HUES48 (cell line): ENCODE data around the gene DYNC1I1.

Experiments used
- H3K27ac ChIP-seq: one replicate; pipeline ENCODE4 v1.7.0; 2013; ENCODE audit warnings: low read depth, low read length, inconsistent platforms
- H3K27me3 ChIP-seq: 2 replicates; pipeline ENCODE4 v1.6.1; 2013; ENCODE audit warnings: mild to moderate bottlenecking, low read length; ENCODE audit not compliant: control insufficient read depth, insufficient read depth
- H3K36me3 ChIP-seq: 2 replicates; pipeline ENCODE4 v1.6.1; 2013; ENCODE audit warnings: low read length; ENCODE audit not compliant: control insufficient read depth, insufficient read depth
- H3K4me1 ChIP-seq: 2 replicates; pipeline ENCODE4 v1.6.1; 2013; ENCODE audit warnings: mild to moderate bottlenecking, low read length; ENCODE audit not compliant: control insufficient read depth, insufficient read depth
- H3K4me3 ChIP-seq: 2 replicates; pipeline ENCODE4 v1.5.1; 2013; ENCODE audit warnings: mild to moderate bottlenecking, low read depth, low read length
- H3K9ac ChIP-seq: 2 replicates; pipeline ENCODE4 v1.6.1; 2013; ENCODE audit warnings: mild to moderate bottlenecking, low read depth, low read length, moderate library complexity
- H3K9me3 ChIP-seq: 2 replicates; pipeline ENCODE4 v1.6.1; 2013; ENCODE audit warnings: low read length; ENCODE audit not compliant: control insufficient read depth, insufficient read depth

The DYNC1I1 gene

GRCh38 chr7:95772298-95772770, at the start of gene DYNC1I1:
DYNC1I1 (plus strand) TSS chr7:95772554; CDS start chr7:95804730, 32,176 bp downstream.
- H3K4me1 ChIP-seq: peaks cover 15% of the 10 kb centered on the region
- H3K36me3 ChIP-seq: no peaks in the 10 kb centered on the region

GRCh38 chr7:95723583-95724180, 48.7 kb upstream of the DYNC1I1 start:
- H3K9me3 ChIP-seq: no peaks in the 10 kb centered on the region
- no peaks in the 10 kb centered on the region for H3K27me3 ChIP-seq
- no peak overlapping the region for H3K27ac ChIP-seq
- no peak overlapping the region for H3K9ac ChIP-seq
- no peaks in the 10 kb centered on the region for H3K4me1 ChIP-seq
- H3K36me3 ChIP-seq: no peaks in the 10 kb centered on the region
- no peak overlapping the region for H3K4me3 ChIP-seq

More at GRCh38 chr7:95772298-95772770, at the start of gene DYNC1I1:
- H3K27me3 ChIP-seq: peaks cover 38% of the 10 kb centered on the region
- no peak within 1 kb of the TSS for H3K27ac ChIP-seq
- no peaks in the 10 kb centered on the region for H3K9me3 ChIP-seq
- peak within 1 kb of the TSS; percentile 69 for H3K4me3 ChIP-seq
- no peak within 1 kb of the TSS for H3K9ac ChIP-seq

GRCh38 chr7:95725205-95725604, 47.1 kb upstream of the DYNC1I1 start:
- no peaks in the 10 kb centered on the region for H3K27me3 ChIP-seq
- no peak overlapping the region for H3K27ac ChIP-seq
- H3K4me3 ChIP-seq: no peak overlapping the region

GRCh38 chr7:95730493-95731280, 41.7 kb upstream of the DYNC1I1 start:
- Histone ChIP-seq H3K4me3 (no peak overlapping the region), H3K9ac (no peak overlapping the region), H3K9me3 (no peaks in the 10 kb centered on the region), H3K27ac (no peak overlapping the region), H3K4me1 (no peaks in the 10 kb centered on the region), H3K27me3 (no peaks in the 10 kb centered on the region), H3K36me3 (no peaks in the 10 kb centered on the region)

More at GRCh38 chr7:95725205-95725604, 47.1 kb upstream of the DYNC1I1 start:
- no peaks in the 10 kb centered on the region for H3K36me3 ChIP-seq
- no peaks in the 10 kb centered on the region for H3K9me3 ChIP-seq
- no peaks in the 10 kb centered on the region for H3K4me1 ChIP-seq
- H3K9ac ChIP-seq: no peak overlapping the region

GRCh38 chr7:95736635-95737034, 35.7 kb upstream of the DYNC1I1 start:
- H3K36me3 ChIP-seq: no peaks in the 10 kb centered on the region
- no peak overlapping the region for H3K9ac ChIP-seq
- no peaks in the 10 kb centered on the region for H3K9me3 ChIP-seq
- H3K4me3 ChIP-seq: no peak overlapping the region
- H3K27me3 ChIP-seq: no peaks in the 10 kb centered on the region
- H3K4me1 ChIP-seq: no peaks in the 10 kb centered on the region
- no peak overlapping the region for H3K27ac ChIP-seq

- Histone ChIP-seq H3K27me3 (no peaks in the 10 kb centered on the region), H3K9me3 (no peaks in the 10 kb centered on the region), H3K9ac (no peak overlapping the region), H3K36me3 (no peaks in the 10 kb centered on the region), H3K4me3 (no peak overlapping the region), H3K27ac (no peak overlapping the region), H3K4me1 (no peaks in the 10 kb centered on the region)
Measured at GRCh38 chr7:95737828-95738505, 34.4 kb upstream of the DYNC1I1 start.

- H3K27me3 ChIP-seq: no peaks in the 10 kb centered on the region
- no peak overlapping the region for H3K27ac ChIP-seq
- no peak overlapping the region for H3K4me3 ChIP-seq
- H3K9ac ChIP-seq: no peak overlapping the region
- H3K36me3 ChIP-seq: no peaks in the 10 kb centered on the region
- H3K4me1 ChIP-seq: no peaks in the 10 kb centered on the region
- no peaks in the 10 kb centered on the region for H3K9me3 ChIP-seq
Measured at GRCh38 chr7:95749044-95749443, 23.3 kb upstream of the DYNC1I1 start.

- no peaks in the 10 kb centered on the region for H3K36me3 ChIP-seq
- H3K27me3 ChIP-seq: no peaks in the 10 kb centered on the region
- H3K4me3 ChIP-seq: no peak overlapping the region
- H3K9me3 ChIP-seq: no peaks in the 10 kb centered on the region
- H3K9ac ChIP-seq: no peak overlapping the region
- H3K4me1 ChIP-seq: no peaks in the 10 kb centered on the region
- H3K27ac ChIP-seq: no peak overlapping the region
Measured at GRCh38 chr7:95749515-95749914, 22.8 kb upstream of the DYNC1I1 start.

GRCh38 chr7:95753440-95753839, 18.9 kb upstream of the DYNC1I1 start:
- Histone ChIP-seq H3K9ac (no peak overlapping the region), H3K36me3 (no peaks in the 10 kb centered on the region), H3K9me3 (no peaks in the 10 kb centered on the region), H3K27me3 (no peaks in the 10 kb centered on the region), H3K27ac (no peak overlapping the region), H3K4me3 (no peak overlapping the region), H3K4me1 (no peaks in the 10 kb centered on the region; the same call in 1 of the 2 replicates)

- H3K27me3 ChIP-seq: no peaks in the 10 kb centered on the region
- no peaks in the 10 kb centered on the region for H3K36me3 ChIP-seq
- no peak overlapping the region for H3K4me3 ChIP-seq
- H3K4me1 ChIP-seq: no peaks in the 10 kb centered on the region; the same call in 1 of the 2 replicates
- H3K9me3 ChIP-seq: no peaks in the 10 kb centered on the region
- H3K27ac ChIP-seq: no peak overlapping the region
- H3K9ac ChIP-seq: no peak overlapping the region
Measured at GRCh38 chr7:95755277-95755934, 16.9 kb upstream of the DYNC1I1 start.
